SK-N-MC (cell line): ENCODE results near the gene ADAM29.

Experiments
- EZH2 ChIP-seq: fragments of 200-600 bp; sonication (generic); IDR thresholded peaks from one replicate; pipeline ENCODE4 v1.6.1; 2017; ENCODE audit warnings: antibody characterized with exemption
- POLR2AphosphoS5 ChIP-seq: IDR thresholded peaks from 2 replicates; pipeline ENCODE4 v1.6.1; 2012; ENCODE audit warnings: mild to moderate bottlenecking, low read depth, low read length, borderline replicate concordance

- TF ChIP-seq POLR2AphosphoS5 (no peak), EZH2 (no peak)
Measured at GRCh38 chr4:174972911-174973310, 54.8 kb downstream of the ADAM29 start.
